OCI-LY7 (cell line): ENCODE data around the gene LIPE. TPM values are rescaled to one million over a fixed set of nuclear protein-coding genes. Genes with fewer than 3 reads are reported as not detected.

Experiments
- BruUV-seq: library from RNA; stranded (reverse); fragments of 400-500 nt; replicated peaks from 2 replicates; lab custom pipeline; 2021; lab: Mats Ljungman, UMichigan
- CTCF ChIA-PET: fragments of 300-600 bp; sonication (Branson Sonifier 250); formaldehyde crosslinking; loops from one replicate; lab custom pipeline; 2022; ENCODE audit warnings: antibody characterized with exemption; ENCODE audit not compliant: unreplicated experiment; lab: Charles Lee
- POLR2A ChIA-PET: fragments of 300-600 bp; sonication (Branson Sonifier 250); formaldehyde crosslinking; loops from one replicate; lab custom pipeline; 2022; ENCODE audit warnings: antibody characterized with exemption; lab: Charles Lee
- DNase-seq: peaks from one replicate; pipeline ENCODE4 v3.0.0-alpha.2; 2015; ENCODE audit warnings: low spot score
- H2AFZ ChIP-seq: fragments of 200-600 bp; sonication (generic), shearing (Covaris generic); 2 replicates; pipeline ENCODE4 v1.6.1; 2014; ENCODE audit warnings: mild to moderate bottlenecking, antibody characterized with exemption, low read length, moderate library complexity
- H3K27ac ChIP-seq: fragments of 200-600 bp; sonication (generic); 2 replicates; pipeline ENCODE4 v1.5.1; 2014; ENCODE audit warnings: mixed run types, low read depth, mild to moderate bottlenecking, moderate library complexity, low read length, inconsistent platforms; ENCODE audit not compliant: poor library complexity, severe bottlenecking
- H3K36me3 ChIP-seq: fragments of 200-600 bp; sonication (generic); 2 replicates; pipeline ENCODE4 v1.6.1; 2014; ENCODE audit warnings: mild to moderate bottlenecking, antibody characterized with exemption, low read length, moderate library complexity, mixed read lengths; ENCODE audit not compliant: insufficient read depth
- H3K4me1 ChIP-seq: fragments of 200-600 bp; sonication (generic); 2 replicates; pipeline ENCODE4 v1.5.1; 2014; ENCODE audit warnings: mild to moderate bottlenecking, low read length; ENCODE audit not compliant: insufficient read depth, poor library complexity, severe bottlenecking
- H3K4me2 ChIP-seq: fragments of 200-600 bp; sonication (generic); 2 replicates; pipeline ENCODE4 v1.6.1; 2014; ENCODE audit warnings: mild to moderate bottlenecking, low read length
- H3K4me3 ChIP-seq: fragments of 200-600 bp; sonication (generic); 2 replicates; pipeline ENCODE4 v1.5.1; 2014; ENCODE audit warnings: mild to moderate bottlenecking, low read depth, low read length; ENCODE audit not compliant: poor library complexity, severe bottlenecking
- H3K79me2 ChIP-seq: fragments of 200-600 bp; sonication (generic); 2 replicates; pipeline ENCODE4 v1.6.1; 2016; ENCODE audit warnings: low read depth, mild to moderate bottlenecking, low read length, moderate library complexity, mixed read lengths; ENCODE audit not compliant: insufficient read depth
- H3K9me2 ChIP-seq: fragments of 200-600 bp; sonication (generic); 2 replicates; pipeline ENCODE4 v1.6.1; 2016; ENCODE audit warnings: mild to moderate bottlenecking, low read length, mixed read lengths; ENCODE audit not compliant: insufficient read depth
- H3K9me3 ChIP-seq: fragments of 200-600 bp; sonication (generic); 2 replicates; pipeline ENCODE4 v1.6.1; 2014; ENCODE audit warnings: mild to moderate bottlenecking, mixed run types, low read length, mixed read lengths
- H4K20me1 ChIP-seq: fragments of 200-600 bp; sonication (generic); 2 replicates; pipeline ENCODE4 v1.6.1; 2014; ENCODE audit warnings: mild to moderate bottlenecking, antibody characterized with exemption, low read length, moderate library complexity, mixed read lengths; ENCODE audit not compliant: insufficient read depth
- EZH2phosphoT487 ChIP-seq: fragments of 200-600 bp; sonication (generic); IDR thresholded peaks from 2 replicates; pipeline ENCODE4 v1.6.1; 2018; ENCODE audit warnings: low read depth, borderline replicate concordance, mild to moderate bottlenecking, mixed run types, antibody characterized with exemption, low read length, moderate library complexity, mixed read lengths
- intact Hi-C: fragments of 100-400 bp; cut with micrococcal nuclease; formaldehyde crosslinking; loops from one replicate; pipeline ENCODE4 v1.10.0; 2022; ENCODE audit not compliant: unreplicated experiment
- total RNA-seq, 2 experiments: library from RNA; depleted of rRNA in 1 of 2; stranded (reverse); fragments of >200 nt in 1 of 2; shearing (Covaris generic) in 1 of 2; gene quantifications; 2 replicates each; pipeline ENCODE4 v1.2.3, GENCODE V29; 2014 to 2022
- TF ChIP-seq, protein P1 (sequence below): fragments of 200-600 bp; sonication (generic); conservative IDR thresholded peaks from 2 replicates; pipeline ENCODE4 v1.5.1; 2014; ENCODE audit warnings: mild to moderate bottlenecking, antibody characterized with exemption, low read length, moderate library complexity, mixed read lengths

LIPE gene
- total RNA-seq, 2 experiments from 2014 or later: 21.2 to 35.6 TPM

GRCh38 chr19:42426643-42427042, 545 bp downstream of the LIPE start:
- no peak overlapping the region for H2AFZ ChIP-seq
- no peaks in the 10 kb centered on the region for H3K9me3 ChIP-seq
- H3K4me2 ChIP-seq: peak overlapping the region; percentile 26; the same call in 1 of the 2 replicates
- TF ChIP-seq, protein P1, sequence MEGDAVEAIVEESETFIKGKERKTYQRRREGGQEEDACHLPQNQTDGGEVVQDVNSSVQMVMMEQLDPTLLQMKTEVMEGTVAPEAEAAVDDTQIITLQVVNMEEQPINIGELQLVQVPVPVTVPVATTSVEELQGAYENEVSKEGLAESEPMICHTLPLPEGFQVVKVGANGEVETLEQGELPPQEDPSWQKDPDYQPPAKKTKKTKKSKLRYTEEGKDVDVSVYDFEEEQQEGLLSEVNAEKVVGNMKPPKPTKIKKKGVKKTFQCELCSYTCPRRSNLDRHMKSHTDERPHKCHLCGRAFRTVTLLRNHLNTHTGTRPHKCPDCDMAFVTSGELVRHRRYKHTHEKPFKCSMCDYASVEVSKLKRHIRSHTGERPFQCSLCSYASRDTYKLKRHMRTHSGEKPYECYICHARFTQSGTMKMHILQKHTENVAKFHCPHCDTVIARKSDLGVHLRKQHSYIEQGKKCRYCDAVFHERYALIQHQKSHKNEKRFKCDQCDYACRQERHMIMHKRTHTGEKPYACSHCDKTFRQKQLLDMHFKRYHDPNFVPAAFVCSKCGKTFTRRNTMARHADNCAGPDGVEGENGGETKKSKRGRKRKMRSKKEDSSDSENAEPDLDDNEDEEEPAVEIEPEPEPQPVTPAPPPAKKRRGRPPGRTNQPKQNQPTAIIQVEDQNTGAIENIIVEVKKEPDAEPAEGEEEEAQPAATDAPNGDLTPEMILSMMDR: no peak
- TF ChIP-seq EZH2phosphoT487: no peak
- intact Hi-C loops: no loop called here
- H3K9me2 ChIP-seq: no peaks in the 10 kb centered on the region
- peaks cover 7% of the 10 kb centered on the region for H3K79me2 ChIP-seq
- CTCF ChIA-PET: no interaction called here
- H3K27ac ChIP-seq: no peak overlapping the region
- no peaks in the 10 kb centered on the region for H4K20me1 ChIP-seq
- no peaks in the 10 kb centered on the region for H3K36me3 ChIP-seq
- peaks cover 47% of the 10 kb centered on the region for H3K4me1 ChIP-seq
- no peak overlapping the region for H3K4me3 ChIP-seq
- no TSS peak for BruUV-seq
- DNase-seq: no peak
- POLR2A ChIA-PET: no interaction called here

DNA sequence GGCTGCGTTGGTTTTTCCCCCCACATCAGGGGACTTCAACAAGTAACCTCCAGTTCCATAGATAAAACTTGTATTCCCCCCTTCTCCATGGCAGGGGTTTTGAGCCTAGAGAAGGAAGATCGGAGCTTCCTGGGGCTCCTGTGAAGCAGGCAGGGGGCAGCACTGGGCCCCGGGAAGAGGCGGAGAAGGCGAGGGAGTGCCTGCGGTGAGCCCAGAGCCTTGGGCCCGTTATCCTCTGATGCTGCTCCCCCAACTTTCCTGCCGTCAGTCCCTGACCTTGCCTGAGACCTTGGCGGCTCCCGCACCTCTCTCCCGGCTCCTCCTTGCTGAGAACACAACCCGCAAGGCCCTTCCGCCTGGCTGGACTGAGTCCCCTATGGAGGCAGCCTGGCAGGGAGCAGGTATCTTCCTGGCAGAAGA, 2.5 kb downstream of the LIPE start:
- Histone ChIP-seq H3K27ac (no peak overlapping the region), H3K4me2 (no peak overlapping the region), H3K9me2 (no peaks in the 10 kb centered on the region), H3K9me3 (no peaks in the 10 kb centered on the region), H3K79me2 (peaks cover 21% of the 10 kb centered on the region), H3K36me3 (peaks cover 16% of the 10 kb centered on the region), H3K4me3 (no peak overlapping the region), H3K4me1 (peaks cover 57% of the 10 kb centered on the region), H2AFZ (no peak overlapping the region), H4K20me1 (0 out of 2 replicates have a peak, but pooled peaks cover 4% of the 10 kb centered on the region)
- BruUV-seq: no TSS peak
- TF ChIP-seq, protein P1: peak; percentile 61
- no peak for TF ChIP-seq EZH2phosphoT487
- intact Hi-C loops: no loop called here
- no peak for DNase-seq
- ChIA-PET CTCF (no interaction called here), POLR2A (interaction anchor here (0.9 kb wide), 1 partner anchor 19 kb away, joined by 3 read pairs; no protein-coding TSS in a partner anchor)

- H3K27ac ChIP-seq: no peak overlapping the region
- 0 out of 2 replicates have a peak, but pooled peaks cover 4% of the 10 kb centered on the region for H4K20me1 ChIP-seq
- peak overlapping the region; percentile 64; the same call in 1 of the 2 replicates for H2AFZ ChIP-seq
- no TSS peak for BruUV-seq
- H3K9me2 ChIP-seq: no peaks in the 10 kb centered on the region
- H3K4me2 ChIP-seq: peak overlapping the region; percentile 98
- TF ChIP-seq, protein P1: no peak
- TF ChIP-seq EZH2phosphoT487: no peak
- peak overlapping the region; percentile 74 for H3K4me3 ChIP-seq
- peaks cover 16% of the 10 kb centered on the region for H3K36me3 ChIP-seq
- no peaks in the 10 kb centered on the region for H3K9me3 ChIP-seq
- ChIA-PET POLR2A (no interaction called here), CTCF (no interaction called here)
- intact Hi-C loops: no loop called here
- no peak for DNase-seq
- H3K79me2 ChIP-seq: peaks cover 22% of the 10 kb centered on the region
- H3K4me1 ChIP-seq: peaks cover 61% of the 10 kb centered on the region
These were observed 2.9 kb downstream of the LIPE start for GRCh38 chr19:42424345-42424707.
